Breast epithelium (tissue), 3 donors: ENCODE results near the gene ANO7.

Experiments
- CTCF ChIP-seq, 3 donors: fragments of 450-650 bp; IDR thresholded peaks; one replicate each; pipeline ENCODE4 v1.5.1; 2016 to 2017; ENCODE audit warnings: antibody characterized with exemption in 3 of 3, mild to moderate bottlenecking in 3 of 3, moderate library complexity in 3 of 3
- POLR2A ChIP-seq: fragments of 450-650 bp; IDR thresholded peaks from one replicate; pipeline ENCODE4 v1.6.1; 2016; ENCODE audit warnings: antibody characterized with exemption, mild to moderate bottlenecking, moderate library complexity
- POLR2AphosphoS5 ChIP-seq, 3 donors: sonication (generic); formaldehyde crosslinking; IDR thresholded peaks; one replicate each; pipeline ENCODE4 v1.6.1; 2017; ENCODE audit warnings: antibody characterized with exemption in 3 of 3

- no peak for TF ChIP-seq CTCF (IDR thresholded peaks at IDR 0.05)
- TF ChIP-seq POLR2AphosphoS5 (IDR thresholded peaks at IDR 0.05), result no peak
- TF ChIP-seq POLR2A, result no peak
Observed at GRCh38 chr2:241191081-241191480, 2.6 kb downstream of the ANO7 start.
